OCI-LY3 (cell line): Measurements from ENCODE around the gene DRICH1.

Source experiments
- EZH2phosphoT487 ChIP-seq: fragments of 200-600 bp; shearing (Covaris generic); IDR thresholded peaks from 2 replicates; pipeline ENCODE4 v1.6.1; 2018; ENCODE audit warnings: antibody characterized with exemption, mixed run types, low read depth
- TF ChIP-seq, protein P1 (sequence below): fragments of 200-600, 300-600 bp; sonication (generic); IDR thresholded peaks from 2 replicates; pipeline ENCODE4 v1.5.1; 2014; ENCODE audit warnings: antibody characterized with exemption, low read length, low read depth

DNA sequence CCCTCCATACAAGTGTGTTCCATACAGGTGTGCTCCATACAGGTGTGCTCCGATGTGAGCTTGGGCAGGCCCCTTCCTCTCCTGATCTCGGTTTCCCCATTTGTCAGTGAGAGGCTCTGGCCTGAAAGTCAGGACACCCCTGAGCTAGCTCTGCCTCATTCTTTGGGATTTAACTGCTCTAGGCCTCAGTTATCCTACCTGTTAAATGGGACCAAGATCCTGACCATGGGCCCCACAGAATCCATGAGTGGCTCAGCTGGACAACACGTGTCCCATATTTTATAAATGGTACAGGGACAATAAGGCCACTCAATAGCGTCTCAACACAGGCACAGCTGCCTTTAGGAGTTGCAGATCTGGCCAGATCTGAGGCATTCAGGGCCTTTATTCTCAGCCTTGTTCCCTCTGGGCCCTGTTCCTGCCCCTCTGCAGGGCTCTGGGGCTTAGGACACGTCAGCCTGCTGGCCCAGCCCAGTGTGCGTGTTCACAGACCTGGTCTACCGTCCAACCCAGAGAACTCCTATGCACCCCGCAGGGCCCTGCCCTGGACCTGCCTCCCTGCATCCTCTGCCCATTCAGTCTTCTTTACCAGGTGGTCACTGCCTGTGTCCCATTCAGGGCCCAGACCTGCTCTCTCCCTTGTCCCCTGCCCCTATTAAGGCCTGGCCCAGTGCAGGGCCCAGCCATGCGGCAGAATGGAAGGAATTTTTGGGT, 33.2 kb downstream of the DRICH1 start:
- TF ChIP-seq, protein P1, sequence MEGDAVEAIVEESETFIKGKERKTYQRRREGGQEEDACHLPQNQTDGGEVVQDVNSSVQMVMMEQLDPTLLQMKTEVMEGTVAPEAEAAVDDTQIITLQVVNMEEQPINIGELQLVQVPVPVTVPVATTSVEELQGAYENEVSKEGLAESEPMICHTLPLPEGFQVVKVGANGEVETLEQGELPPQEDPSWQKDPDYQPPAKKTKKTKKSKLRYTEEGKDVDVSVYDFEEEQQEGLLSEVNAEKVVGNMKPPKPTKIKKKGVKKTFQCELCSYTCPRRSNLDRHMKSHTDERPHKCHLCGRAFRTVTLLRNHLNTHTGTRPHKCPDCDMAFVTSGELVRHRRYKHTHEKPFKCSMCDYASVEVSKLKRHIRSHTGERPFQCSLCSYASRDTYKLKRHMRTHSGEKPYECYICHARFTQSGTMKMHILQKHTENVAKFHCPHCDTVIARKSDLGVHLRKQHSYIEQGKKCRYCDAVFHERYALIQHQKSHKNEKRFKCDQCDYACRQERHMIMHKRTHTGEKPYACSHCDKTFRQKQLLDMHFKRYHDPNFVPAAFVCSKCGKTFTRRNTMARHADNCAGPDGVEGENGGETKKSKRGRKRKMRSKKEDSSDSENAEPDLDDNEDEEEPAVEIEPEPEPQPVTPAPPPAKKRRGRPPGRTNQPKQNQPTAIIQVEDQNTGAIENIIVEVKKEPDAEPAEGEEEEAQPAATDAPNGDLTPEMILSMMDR, result no peak
- no peak for TF ChIP-seq EZH2phosphoT487
